ENCODE measurements around the gene NIT1.

NIT1 gene

GRCh38 chr1:161082483-161082882 lies 35.4 kb upstream of the NIT1 start:
- Histone ChIP-seq H3K4me3 (ENCODE audit: low read length) (no peak overlapping the region), H2AFZ (ENCODE audit: low read depth, low read length) (no peak overlapping the region), H4K20me1 (ENCODE audit: insufficient read depth, low read length) (no peaks in the 10 kb centered on the region), H3K79me2 (ENCODE audit: low read length) (no peaks in the 10 kb centered on the region), H3K4me2 (ENCODE audit: low read length) (no peak overlapping the region), H3K4me1 (ENCODE audit: low read length) (no peaks in the 10 kb centered on the region), H3K36me3 (replicated peaks; ENCODE audit: low read depth, low read length) (no peaks in the 10 kb centered on the region), H3K27me3 (ENCODE audit: low read depth, low read length) (no peaks in the 10 kb centered on the region), H3K9ac (ENCODE audit: low read length) (no peak overlapping the region), H3K9me3 (ENCODE audit: insufficient read depth, low read length) (no peaks in the 10 kb centered on the region), H3K27ac (ENCODE audit: low read length) (no peak overlapping the region)
- TF ChIP-seq EZH2phosphoT487 (IDR thresholded peaks at IDR 0.05; ENCODE audit: low read depth) (no peak), CTCF (IDR thresholded peaks at IDR 0.05; ENCODE audit: low read depth, low read length) (no peak)

- no peak for TF ChIP-seq CTCF (IDR thresholded peaks at IDR 0.05; ENCODE audit: low read depth, low read length)
- no peaks in the 10 kb centered on the region for H3K36me3 ChIP-seq (replicated peaks; ENCODE audit: low read depth, low read length)
- no peak overlapping the region for H3K27ac ChIP-seq (ENCODE audit: low read length)
- H3K9me3 ChIP-seq (ENCODE audit: insufficient read depth, low read length) = no peaks in the 10 kb centered on the region
- H3K4me2 ChIP-seq (ENCODE audit: low read length) = no peak overlapping the region
- H3K27me3 ChIP-seq (ENCODE audit: low read depth, low read length) = no peaks in the 10 kb centered on the region
- no peak overlapping the region for H3K9ac ChIP-seq (ENCODE audit: low read length)
- H4K20me1 ChIP-seq (ENCODE audit: insufficient read depth, low read length) = no peaks in the 10 kb centered on the region
- no peaks in the 10 kb centered on the region for H3K4me1 ChIP-seq (ENCODE audit: low read length)
- H3K79me2 ChIP-seq (ENCODE audit: low read length) = no peaks in the 10 kb centered on the region
- no peak overlapping the region for H2AFZ ChIP-seq (ENCODE audit: low read depth, low read length)
- no peak overlapping the region for H3K4me3 ChIP-seq (ENCODE audit: low read length)
Observed at GRCh38 chr1:161082996-161083747, 34.7 kb upstream of the NIT1 start.

GRCh38 chr1:161083748-161084596 lies 33.9 kb upstream of the NIT1 start:
- H3K4me3 ChIP-seq (ENCODE audit: low read length) = no peak overlapping the region
- H3K27me3 ChIP-seq (ENCODE audit: low read depth, low read length) = no peaks in the 10 kb centered on the region
- no peaks in the 10 kb centered on the region for H3K79me2 ChIP-seq (ENCODE audit: low read length)
- TF ChIP-seq CTCF (IDR thresholded peaks at IDR 0.05; ENCODE audit: low read depth, low read length) = no peak
- TF ChIP-seq EZH2phosphoT487 (IDR thresholded peaks at IDR 0.05; ENCODE audit: low read depth) = no peak
- no peak overlapping the region for H3K27ac ChIP-seq (ENCODE audit: low read length)
- no peaks in the 10 kb centered on the region for H3K4me1 ChIP-seq (ENCODE audit: low read length)
- H3K36me3 ChIP-seq (replicated peaks; ENCODE audit: low read depth, low read length) = no peaks in the 10 kb centered on the region
- no peak overlapping the region for H3K9ac ChIP-seq (ENCODE audit: low read length)
- no peak overlapping the region for H2AFZ ChIP-seq (ENCODE audit: low read depth, low read length)
- no peaks in the 10 kb centered on the region for H4K20me1 ChIP-seq (ENCODE audit: insufficient read depth, low read length)
- no peaks in the 10 kb centered on the region for H3K9me3 ChIP-seq (ENCODE audit: insufficient read depth, low read length)
- no peak overlapping the region for H3K4me2 ChIP-seq (ENCODE audit: low read length)

- no peaks in the 10 kb centered on the region for H3K4me1 ChIP-seq (ENCODE audit: low read length)
- H3K9ac ChIP-seq (ENCODE audit: low read length) = no peak overlapping the region
Observed at GRCh38 chr1:161084597-161084988, 33.3 kb upstream of the NIT1 start.

More at GRCh38 chr1:161084597-161084988, 33.3 kb upstream of the NIT1 start:
- TF ChIP-seq EZH2phosphoT487 (IDR thresholded peaks at IDR 0.05; ENCODE audit: low read depth) (no peak), CTCF (IDR thresholded peaks at IDR 0.05; ENCODE audit: low read depth, low read length) (no peak)
- Histone ChIP-seq H2AFZ (ENCODE audit: low read depth, low read length) (no peak overlapping the region), H3K4me3 (ENCODE audit: low read length) (no peak overlapping the region), H3K79me2 (ENCODE audit: low read length) (no peaks in the 10 kb centered on the region), H3K27me3 (ENCODE audit: low read depth, low read length) (no peaks in the 10 kb centered on the region), H3K36me3 (replicated peaks; ENCODE audit: low read depth, low read length) (no peaks in the 10 kb centered on the region), H3K4me2 (ENCODE audit: low read length) (no peak overlapping the region), H3K27ac (ENCODE audit: low read length) (no peak overlapping the region), H4K20me1 (ENCODE audit: insufficient read depth, low read length) (no peaks in the 10 kb centered on the region), H3K9me3 (ENCODE audit: insufficient read depth, low read length) (no peaks in the 10 kb centered on the region)
